KBM-7 (cell line): ENCODE results near the gene ZBTB16.

Experiments used
- DNase-seq: peaks from one replicate; pipeline ENCODE4 v3.0.0-alpha.2; 2015
- in situ Hi-C: fragments of 300-500 bp; cut with MboI; formaldehyde crosslinking; loops from 2 replicates; pipeline ENCODE4 v1.14.3; 2020; ENCODE audit warnings: low sequenced_read_pairs, low pct_unique_long_range_greater_than_20kb, mixed read lengths

ZBTB16 gene

GRCh38 chr11:114209904-114210303 lies 150.4 kb downstream of the ZBTB16 start:
- in situ Hi-C loops: no loop called here
- no peak for DNase-seq

DNA sequence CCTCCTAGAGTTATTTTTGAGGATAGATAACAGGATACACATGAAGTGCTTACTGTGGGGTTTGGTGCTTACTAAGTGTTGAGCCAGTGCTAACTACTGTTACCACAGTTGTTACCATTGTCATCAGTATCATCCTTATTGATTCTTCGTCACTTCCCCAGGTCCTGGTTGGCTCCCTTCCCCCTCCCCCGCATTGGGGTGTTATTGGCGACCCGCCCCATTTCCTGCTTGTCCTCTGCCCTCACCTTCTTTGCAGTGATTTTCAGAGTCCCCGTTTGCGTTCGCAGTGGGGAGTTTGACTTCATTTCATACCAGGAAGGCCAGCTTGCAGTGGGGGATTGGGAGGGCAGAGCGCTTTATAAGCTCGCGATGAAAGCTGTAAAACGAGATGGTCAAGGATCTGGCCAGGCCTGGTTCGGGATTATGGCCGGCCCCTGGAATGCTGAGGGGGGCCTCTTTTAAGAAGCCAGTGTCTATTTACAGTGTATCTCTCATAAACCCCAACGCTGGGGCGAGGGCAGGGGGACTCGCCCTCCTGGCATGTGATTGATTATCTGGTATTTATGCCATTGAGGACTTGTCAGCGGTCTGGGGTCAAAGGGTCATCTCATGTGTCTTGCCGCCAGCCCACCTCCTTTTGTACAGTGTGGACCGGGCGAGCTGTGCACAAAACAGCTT lies 152.1 kb downstream of the ZBTB16 start:
- DNase-seq: no peak
- in situ Hi-C loops: no loop called here

DNA sequence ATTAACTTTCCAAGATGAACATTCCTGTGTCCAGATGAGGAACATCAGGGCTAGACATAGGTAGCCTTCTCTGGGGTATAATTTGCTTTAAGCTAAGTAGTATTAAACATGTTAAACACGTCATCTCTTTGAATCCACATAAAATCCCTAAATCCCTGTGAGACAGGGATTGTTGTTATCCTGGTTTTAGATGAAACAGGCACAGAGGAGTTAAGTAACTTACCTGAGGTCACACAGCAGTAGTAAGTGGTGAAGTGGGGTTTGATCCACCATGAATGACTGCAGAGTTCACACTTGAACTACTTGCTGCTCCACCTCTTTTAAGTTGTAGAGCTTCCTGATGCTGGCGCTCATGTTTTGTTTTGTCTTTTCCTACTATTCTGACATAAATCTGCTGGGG lies 154.1 kb downstream of the ZBTB16 start:
- in situ Hi-C loops: no loop called here
- no peak for DNase-seq

DNA sequence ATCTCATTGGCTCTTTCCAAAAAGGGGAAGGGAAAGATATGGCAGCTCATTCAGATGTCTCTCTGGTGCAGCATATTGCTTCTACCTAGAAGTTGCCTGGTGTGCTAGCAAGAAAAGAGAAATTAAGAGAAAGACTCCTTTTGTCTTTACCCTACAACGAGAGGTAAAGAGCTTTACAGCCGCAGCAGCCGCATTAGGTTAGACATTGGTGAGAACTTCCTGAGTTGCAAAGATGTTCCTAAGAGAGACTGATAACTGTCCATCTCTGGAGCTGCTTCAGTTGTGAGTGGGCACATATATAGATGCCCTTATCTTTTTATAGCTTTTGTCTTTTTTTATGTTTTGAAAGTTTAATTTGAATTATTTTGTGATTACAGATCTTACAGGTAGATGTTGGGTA lies 155.9 kb downstream of the ZBTB16 start:
- in situ Hi-C loops: no loop called here
- DNase-seq: peak; percentile 13

- peak; percentile 76 for DNase-seq
- in situ Hi-C loops: no loop called here
Measured at GRCh38 chr11:114215871-114216795, 156.6 kb downstream of the ZBTB16 start.

DNA sequence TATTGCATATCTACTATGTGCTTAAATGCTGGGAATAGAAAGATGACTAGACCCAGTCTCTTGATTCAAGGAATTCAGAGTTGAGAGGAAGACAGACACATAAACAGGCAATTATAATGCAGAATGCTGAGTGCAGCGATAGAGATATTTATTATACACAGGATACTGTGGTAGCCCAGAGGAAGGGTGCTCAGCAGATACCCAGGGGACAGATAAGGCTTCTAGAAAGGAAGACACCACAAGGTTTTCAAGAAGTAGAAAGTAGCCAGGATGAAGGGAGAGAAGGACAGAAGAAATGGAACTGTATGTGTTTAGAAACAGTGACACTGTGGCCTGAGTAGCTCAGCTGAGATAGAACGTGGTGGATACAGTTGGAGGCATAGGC lies 157.3 kb downstream of the ZBTB16 start:
- in situ Hi-C loops: no loop called here
- peak; percentile 65 for DNase-seq

GRCh38 chr11:114218508-114218907 lies 159.0 kb downstream of the ZBTB16 start:
- DNase-seq: no peak
- in situ Hi-C loops: no loop called here

DNA sequence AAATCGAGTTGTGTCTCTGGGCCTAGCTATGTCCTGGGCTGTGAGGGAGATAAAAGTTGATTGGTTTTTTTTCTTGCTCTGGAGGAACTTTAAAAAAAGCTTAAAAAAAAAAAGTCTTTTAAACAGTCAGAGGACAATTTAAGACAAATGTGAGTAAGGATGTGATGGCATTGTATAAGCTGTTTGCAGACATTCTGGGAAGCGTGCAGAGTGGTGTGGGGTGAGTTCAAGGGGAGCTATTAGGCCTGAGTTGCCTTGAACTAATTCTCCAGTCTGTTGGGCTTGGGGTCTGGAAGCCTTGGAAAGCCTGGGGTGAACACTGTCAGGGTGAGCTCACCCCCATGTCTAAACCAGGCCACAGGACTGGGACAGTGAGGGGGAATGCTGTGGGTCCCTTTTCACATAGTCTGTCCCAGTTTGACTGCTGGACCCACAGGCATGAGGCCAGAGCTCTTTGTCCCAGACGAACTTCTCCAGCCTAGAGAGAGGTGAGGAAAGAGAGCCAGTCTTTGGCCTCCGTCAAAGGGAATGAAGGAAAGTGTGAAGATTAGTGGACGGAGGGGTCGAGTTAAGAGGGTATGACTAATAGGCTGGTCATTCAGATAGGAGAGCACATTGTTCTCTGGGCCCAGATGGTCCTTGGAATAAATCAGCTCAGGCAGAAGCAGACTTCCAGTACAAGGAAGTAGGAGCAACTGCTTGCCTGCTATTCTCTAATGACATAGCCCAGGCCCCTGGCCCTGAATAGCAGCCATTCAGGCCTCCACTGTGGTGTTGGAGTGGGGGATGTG lies 160.2 kb downstream of the ZBTB16 start:
- in situ Hi-C loops: no loop called here
- DNase-seq: no peak

DNA sequence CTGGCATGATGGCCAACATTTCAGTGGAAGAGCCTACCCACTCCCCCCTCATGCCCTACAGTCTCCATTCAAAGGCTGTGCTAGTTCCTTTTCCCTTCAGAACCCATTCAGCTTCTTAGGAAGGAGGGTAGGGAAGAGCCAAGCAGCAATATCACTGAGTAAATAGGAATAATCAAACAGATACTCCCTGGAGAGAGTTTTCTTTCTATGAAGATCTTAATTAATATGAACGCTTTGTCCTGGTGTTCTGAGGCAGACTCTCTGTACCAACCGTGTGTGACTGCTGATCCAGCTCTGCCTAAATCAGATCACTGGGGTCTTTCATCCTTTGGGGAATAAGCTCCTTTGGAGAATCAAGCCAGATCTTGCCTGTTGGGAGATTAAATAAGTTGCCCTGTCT lies 161.5 kb downstream of the ZBTB16 start:
- DNase-seq: no peak
- in situ Hi-C loops: no loop called here

DNA sequence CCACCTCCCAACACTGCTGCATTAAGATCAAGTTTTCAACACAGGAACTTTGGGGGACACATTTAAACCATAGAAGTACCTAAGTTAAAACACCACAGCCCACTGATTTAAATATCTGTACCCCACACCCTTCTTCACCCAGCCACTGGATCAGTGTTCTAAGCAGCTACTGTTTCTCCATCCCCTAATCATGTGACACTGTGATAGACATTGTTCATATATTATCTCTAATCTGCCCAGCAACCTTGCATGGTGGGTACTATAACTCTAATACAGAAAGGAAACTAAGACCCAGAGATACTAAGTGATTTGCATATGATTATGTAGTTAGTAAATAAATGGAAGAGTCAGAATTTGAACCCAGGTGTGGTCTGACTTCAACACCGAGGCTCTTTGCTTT lies 166.2 kb downstream of the ZBTB16 start:
- in situ Hi-C loops: no loop called here
- DNase-seq: no peak

DNA sequence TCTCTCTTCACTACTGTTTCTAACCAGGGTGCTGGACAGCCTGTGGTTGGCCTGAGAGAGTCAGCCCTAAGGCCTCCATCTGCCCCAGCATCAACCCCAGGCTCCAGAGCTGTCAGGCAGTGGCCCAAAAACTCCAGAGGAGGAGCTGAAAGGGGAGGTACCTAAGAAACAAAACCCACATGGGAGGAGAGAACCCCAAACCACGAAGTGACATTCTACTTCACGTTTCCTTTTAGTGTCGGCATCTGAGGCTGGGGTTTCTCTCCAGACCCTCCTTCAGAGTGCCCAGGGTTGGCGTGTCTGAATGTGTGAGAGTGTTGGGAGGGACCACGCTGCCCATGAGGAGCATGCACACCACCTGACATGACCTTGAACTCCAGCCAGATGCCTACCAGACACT lies 166.8 kb downstream of the ZBTB16 start:
- in situ Hi-C loops: no loop called here

DNA sequence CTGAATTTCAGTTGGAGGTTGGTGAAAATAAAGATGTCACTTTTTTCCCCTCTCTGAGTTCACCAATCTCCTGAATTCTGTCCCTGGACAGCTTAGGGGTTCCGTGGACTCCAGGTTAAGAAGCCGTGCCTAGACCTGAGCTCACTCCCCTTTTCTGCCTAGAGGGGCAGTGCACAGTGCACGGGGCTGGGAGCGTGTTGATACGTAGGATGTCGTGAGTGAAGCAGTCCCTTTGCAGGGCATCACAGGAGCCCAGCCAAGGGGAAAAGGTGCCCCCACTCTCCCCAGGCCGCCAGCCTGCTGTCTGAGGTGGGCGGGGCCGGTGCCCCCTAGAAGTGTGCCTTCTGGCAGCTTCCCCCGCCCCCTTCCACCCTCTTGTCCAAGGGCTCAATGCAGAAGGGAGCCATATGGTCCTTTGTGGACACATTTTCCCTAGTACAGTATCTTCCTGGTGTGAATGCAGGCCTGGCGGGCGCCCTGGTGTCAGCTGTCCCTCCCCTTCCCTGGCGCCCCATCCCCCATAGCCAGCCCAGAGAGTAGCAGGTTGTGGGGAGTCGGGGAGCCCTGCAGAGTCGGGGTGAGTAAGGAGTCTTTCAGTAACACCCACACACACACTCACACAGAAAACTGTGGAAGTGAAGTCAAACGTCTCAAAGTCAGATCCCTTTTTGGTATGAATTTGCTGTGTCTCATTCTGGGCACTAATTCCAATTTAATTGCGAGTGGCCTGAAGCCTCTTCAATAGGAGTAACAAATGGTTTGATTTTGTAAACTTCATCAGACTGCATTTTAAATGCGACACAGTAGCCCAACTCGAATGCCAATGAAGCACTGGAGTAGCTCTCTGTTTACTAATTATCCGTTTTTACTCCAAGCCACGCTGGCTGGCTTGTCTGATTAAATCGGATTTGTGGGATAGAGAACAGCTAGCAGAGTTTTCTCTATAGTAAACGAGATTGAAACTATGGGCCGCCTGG lies 169.2 kb downstream of the ZBTB16 start:
- in situ Hi-C loops: no loop called here
- no peak for DNase-seq

More for the DNA sequence above, 166.8 kb downstream of the ZBTB16 start:
- DNase-seq: no peak

GRCh38 chr11:114230031-114230704 lies 170.7 kb downstream of the ZBTB16 start:
- in situ Hi-C loops: no loop called here
- no peak for DNase-seq

DNA sequence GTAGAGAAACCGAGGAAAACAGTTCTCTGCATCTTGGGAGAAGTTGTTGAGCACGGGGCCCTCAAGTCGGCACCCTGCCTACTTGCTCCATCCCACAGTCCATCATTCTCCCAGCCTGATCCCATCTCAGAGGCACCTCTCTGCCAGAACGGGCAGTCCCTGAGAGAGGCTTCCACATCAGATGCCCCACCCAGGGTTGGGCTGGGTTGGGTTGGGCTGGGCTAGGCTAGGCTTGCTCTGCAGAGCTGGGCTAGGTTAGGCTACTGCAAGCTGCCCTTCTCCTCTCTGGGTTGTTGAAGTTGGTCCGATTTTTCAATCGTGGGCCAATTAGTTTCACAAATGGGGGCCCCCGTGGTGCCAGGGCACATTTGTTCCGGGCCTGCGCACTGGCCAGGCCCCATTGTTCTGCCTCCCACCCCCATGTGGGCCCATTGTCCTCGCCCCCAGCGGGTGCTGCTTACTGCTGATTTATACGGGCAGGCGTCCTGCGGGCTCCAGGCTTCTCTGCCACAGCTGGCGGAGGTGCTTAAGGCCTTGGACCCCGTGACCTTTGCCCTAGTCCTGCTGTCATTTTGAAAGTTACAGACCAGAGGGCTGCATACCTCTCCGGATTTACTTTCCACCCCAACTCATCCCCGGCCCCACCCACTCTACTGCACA lies 173.0 kb downstream of the ZBTB16 start:
- DNase-seq: no peak
- in situ Hi-C loops: no loop called here

- no peak for DNase-seq
- in situ Hi-C loops: no loop called here
Measured at GRCh38 chr11:114233755-114234154, 174.2 kb downstream of the ZBTB16 start.

GRCh38 chr11:114236829-114237228 lies 177.3 kb downstream of the ZBTB16 start:
- DNase-seq: no peak
- in situ Hi-C loops: no loop called here

GRCh38 chr11:114237321-114238280 lies 178.1 kb downstream of the ZBTB16 start:
- DNase-seq: no peak
- in situ Hi-C loops: no loop called here
